D341Med (cell line): ENCODE results near the gene MYRF.

ENCODE experiments used
- DNase-seq: peaks from one replicate; pipeline ENCODE4 v3.0.0; 2012; ENCODE audit warnings: low spot score

MYRF gene

DNA sequence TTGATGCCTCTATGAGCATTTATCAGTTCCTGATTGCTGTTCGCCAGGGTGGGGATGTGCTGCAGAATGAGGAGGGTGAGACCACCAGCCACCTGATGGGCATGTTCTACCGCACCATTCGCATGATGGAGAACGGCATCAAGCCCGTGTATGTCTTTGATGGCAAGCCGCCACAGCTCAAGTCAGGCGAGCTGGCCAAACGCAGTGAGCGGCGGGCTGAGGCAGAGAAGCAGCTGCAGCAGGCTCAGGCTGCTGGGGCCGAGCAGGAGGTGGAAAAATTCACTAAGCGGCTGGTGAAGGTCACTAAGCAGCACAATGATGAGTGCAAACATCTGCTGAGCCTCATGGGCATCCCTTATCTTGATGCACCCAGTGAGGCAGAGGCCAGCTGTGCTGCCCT, 43.0 kb downstream of the MYRF start:
- no peak for DNase-seq

DNA sequence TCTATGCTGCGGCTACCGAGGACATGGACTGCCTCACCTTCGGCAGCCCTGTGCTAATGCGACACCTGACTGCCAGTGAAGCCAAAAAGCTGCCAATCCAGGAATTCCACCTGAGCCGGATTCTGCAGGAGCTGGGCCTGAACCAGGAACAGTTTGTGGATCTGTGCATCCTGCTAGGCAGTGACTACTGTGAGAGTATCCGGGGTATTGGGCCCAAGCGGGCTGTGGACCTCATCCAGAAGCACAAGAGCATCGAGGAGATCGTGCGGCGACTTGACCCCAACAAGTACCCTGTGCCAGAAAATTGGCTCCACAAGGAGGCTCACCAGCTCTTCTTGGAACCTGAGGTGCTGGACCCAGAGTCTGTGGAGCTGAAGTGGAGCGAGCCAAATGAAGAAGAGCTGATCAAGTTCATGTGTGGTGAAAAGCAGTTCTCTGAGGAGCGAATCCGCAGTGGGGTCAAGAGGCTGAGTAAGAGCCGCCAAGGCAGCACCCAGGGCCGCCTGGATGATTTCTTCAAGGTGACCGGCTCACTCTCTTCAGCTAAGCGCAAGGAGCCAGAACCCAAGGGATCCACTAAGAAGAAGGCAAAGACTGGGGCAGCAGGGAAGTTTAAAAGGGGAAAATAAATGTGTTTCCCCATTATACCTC, 43.6 kb downstream of the MYRF start:
- no peak for DNase-seq

DNA sequence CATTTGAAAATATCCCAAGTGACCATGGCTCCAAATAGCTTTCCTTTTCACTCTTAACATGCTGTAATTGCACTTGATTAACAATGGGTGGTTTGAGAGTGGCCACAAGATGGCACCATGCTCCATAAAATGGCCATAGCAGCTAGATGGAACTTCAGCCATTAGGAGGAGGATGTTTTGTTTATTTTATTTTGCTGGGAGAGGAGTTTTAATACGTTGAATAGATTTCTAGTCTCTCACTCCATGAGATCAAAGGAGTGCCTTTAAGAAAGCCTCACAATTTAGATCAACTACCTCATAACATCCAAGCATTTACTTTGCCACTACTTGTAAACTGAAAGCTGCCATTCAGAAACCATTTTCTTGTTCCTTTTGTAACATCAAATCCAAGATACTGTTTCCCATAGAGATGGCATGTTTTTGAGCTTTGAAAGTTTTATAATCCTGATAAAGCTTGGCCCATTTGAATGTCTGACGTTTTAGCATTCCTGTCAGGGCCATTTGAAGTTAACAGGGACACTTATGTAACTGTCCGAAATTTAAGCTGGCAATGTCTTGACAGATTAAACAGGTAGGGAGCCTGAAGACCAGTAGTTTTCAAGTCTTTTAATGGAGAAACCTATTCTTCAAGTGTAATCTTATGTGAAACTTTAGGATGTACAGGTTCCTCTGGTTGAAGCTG, 45.0 kb downstream of the MYRF start:
- peak; percentile 54 for DNase-seq

DNA sequence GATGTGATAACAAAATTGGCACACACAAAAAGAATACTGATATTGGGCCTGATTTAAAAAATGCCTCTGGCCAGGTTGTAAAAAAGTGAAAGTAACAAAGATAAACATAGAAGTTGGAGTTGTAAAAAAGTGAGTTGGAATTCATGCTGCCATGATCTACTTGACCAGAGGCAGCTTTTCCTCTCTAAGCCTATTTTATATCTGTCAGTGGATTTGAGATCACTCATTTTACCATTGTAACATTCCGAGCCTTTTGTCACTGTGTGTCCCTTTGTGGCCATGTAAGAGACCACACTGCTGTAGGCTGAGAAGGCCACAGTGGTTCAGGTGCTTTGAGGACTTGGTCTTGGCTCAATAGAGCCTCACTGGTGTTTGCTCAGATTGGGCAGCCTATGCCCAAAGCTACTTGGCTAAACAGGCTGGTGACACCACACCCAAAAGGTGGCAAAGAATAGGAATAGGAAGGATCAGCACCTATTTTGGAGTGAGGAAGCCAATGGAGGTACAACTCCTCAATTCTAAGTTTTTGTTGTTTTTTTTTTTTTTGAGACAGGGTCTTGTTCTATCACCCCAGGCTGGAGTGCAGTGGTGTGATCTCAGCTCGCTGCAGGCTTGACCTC, 47.3 kb downstream of the MYRF start:
- no peak for DNase-seq

DNA sequence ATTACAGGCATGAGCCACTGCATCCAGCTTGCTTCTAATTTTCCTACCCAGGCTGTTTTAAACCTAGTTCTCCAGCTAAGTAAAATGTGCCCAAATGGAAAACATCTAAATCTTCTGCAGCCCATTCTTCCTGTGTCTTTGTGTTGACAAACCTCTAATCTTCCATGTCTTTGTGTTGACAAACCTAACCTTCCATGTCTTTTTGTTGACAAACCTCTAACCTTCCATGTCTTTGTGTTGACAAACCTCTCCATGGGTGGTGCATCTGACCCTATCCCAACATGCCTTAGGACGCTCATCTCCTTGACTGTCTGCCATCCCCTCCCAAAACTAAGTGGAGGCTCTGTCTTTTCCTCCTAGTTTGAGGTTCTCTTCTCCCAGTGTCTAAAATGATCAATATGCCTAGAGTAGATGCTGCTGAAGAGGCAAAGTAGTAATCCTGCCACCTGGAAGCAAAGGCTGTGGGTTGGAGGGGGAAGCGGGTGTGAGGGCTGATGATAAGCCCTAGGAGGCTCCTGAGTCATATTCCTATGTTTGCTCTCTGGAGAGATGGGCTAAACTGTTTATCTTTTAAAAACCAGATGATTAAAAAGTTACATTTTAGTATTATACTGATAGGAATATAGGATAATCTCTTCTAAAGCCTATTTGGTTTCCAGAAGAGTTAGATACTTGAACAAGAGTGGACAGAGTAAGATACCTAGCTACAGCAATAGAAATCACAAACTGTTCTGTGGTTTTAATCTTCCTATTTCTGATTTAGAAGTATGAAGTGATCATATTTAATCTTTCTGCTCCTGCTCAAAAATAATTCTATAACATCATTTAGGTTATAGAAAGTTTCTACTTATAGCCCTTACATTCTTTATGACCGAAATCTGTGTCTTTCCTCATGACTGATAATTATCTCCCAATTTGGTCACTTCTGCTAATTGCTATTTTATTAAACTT, 48.2 kb downstream of the MYRF start:
- DNase-seq: no peak

DNA sequence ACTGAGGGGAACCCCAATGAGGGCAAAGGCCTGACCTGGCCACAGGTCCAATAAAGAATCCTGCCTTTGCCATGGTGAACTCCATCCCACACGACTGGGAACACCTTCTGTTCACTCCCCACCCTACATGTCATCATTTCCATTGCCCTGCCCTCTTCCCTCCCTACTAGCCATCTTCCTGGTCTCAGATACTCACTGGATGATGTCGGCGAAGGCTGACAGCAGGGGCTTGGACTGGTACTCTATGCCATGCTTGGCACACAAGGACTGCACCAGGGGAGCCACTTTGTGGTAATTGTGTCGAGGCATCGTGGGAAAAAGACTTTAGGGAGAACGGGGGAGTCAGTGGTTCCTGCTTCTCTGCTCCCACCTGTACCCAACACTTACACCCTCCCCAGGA, 50.2 kb downstream of the MYRF start:
- no peak for DNase-seq

DNA sequence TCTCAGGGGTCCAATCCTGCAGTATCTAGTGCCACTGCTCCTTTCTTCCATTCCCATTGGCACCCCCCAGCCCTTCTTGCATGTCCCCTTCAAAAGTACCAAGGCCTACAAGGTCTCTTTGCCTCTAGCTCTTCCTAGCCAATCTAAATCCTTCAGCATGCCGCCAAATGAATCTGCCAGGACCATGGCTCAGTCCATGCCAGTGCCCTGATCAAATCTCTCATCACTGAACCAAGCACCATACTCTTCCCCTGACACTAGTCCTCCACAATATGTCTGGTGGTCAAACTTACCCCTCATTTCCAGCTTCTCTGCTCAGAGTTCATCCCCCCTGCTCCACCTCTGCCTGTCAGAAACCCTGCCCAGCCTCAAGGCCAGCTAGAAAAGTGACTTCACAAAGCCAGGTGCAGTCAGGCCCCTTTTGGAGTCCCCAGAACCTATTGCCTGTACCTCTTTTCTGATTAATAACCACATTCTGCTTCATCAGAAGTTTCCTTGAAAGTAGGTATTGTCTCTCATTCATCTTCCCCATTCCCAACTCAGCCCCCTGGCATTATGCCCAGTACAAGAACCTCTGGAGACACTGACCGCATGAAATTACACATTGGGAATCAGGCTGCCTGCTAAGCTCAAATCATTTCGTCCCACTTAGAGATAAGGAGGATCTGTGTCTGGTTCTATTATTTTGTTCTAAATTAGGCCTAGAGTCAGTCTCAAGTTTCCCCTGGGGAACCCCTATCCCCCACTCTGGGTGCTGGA, 51.6 kb downstream of the MYRF start:
- no peak for DNase-seq

DNA sequence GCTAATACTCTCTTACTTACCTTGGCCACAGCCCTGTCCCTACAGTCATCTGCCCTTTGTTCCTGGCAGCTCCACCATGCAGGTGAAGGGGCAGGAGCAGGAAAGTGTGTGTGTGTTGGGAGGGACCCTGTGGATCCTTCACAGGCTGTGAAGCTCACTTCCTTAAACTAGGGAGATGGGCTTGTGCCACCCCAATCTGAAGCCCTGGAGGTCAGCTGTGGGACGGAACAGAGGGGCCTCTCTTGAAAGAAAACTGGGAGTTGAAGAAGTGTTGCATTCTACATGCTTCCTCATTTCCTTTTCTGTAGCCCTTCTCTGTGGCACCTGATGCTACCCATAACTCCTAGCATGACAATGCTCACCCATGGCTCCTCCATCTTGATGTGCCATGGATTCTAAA, 52.7 kb downstream of the MYRF start:
- DNase-seq: no peak

DNA sequence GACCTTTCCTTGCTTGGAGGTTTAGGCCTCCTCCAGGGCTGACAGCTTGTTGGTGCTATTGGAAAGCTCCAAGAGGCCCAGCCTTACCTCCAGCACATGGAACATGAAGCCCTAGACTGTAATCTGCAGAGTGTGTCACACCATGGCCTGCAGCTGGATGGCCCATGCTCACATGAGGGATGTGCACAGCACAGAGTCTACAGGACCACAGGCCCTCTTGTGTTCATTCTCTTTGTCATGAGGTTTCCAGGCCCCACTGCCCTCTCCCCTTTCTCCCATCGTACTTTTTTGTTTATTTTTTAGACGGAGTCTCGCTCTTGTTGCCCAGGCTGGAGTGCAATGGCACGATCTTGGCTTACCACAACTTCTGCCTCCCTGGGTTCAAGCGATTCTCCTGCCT, 54.3 kb downstream of the MYRF start:
- no peak for DNase-seq

DNA sequence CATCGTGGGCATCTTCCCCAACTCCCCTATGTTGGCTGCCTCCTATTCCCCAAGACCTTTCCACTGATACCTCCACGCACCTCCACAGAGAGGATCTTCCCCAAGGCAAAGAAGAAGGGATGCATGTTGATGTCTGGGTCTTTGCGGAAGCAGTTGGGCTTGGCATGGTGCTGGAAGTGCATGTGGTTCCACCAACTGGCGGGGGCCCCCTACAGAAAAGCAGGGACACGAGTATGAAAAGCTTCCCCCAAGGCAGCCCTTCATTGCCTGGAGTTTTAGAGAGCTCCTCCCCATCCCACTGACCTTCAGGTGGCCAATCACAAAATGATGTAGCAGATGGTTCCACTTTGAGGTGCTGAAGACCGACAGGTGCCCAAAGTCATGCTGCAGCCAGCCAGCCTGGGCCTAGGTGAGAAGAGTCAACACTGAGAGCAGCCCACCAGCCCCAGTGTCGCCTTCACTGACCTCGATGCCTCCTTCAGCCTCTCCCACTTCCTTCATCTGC, 58.3 kb downstream of the MYRF start:
- DNase-seq: no peak

DNA sequence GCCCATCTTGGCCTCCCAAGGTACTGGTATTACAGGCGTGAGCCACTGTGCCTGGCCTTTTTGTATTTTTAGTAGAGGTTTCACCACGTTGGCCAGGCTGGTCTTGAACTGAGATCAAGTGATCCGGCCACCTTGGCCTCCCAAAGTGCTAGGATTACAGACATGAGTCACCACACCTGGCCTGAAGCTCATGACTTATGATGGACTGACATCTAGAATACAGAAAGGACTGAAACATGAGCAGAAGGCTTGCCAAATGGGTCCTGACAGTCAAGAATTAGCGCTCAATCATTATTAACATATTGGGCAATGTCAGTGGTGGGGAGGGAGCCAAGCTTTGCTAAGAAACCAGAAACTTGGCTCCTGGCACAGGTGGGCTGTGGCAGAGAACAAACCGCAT, 59.4 kb downstream of the MYRF start:
- DNase-seq: no peak

DNA sequence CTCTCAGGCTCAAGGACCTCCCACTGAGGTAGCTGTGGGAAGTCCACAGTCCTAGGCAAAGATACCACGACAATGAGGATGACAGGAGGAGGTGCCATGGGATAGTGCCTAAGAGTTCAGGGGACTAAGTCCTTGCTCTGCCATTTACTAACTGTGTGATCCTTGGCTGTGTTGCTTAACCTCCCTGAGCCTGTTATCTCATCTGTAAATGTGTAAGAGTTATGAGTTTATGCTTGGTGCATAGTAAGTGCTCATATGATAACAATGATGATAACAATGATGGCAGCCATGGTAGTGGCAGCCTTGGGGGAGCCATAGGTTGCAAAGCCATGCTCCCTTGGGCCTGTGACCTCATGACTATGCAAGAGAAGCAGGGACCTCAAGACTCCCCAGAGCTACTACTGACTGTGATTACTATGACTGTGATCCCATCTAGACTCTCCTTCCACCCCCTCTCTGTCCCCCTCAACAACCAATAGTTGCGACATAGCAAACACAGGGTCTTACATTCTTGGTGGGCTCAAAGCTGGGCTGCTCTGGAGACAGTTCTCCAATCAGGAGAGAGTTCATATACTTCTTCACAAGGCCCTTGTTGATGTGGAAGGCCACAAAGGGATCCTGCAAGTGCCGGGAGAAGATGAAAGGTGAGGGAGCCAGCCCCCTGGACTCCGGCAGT, 60.4 kb downstream of the MYRF start:
- no peak for DNase-seq

DNA sequence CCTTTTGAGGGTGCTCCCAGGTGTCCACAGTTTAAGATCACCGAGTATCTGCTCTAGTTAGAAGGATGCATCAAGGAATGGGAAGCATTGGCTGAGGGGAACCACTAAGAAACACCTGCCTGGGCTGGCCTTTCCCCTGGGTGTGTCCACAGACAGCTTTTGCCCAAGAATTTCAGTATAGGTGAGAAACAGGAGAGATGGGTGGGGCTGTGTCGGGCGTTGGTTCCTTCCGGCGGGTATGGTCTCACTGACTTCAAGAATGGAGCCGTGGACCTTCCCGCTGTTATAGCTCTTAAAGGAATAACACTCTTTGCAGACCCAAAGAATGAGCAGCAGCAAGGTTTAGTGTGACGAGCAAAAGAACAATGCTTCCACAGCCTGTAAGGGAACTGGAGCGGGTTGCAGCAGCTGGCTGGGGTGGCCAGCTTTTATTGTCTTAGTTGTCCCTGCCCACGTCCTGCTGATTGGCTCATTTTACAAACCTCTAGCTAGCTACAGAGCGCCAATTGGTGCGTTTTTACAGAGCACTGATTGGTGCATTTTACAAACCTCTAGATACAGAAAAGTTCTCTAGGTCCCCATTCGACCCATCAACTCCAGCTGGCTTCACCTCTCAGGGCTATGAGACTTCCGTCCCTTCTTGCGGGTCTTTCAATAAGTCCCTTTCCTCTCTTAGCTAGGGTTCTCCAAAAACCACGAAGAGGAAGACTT, 62.0 kb downstream of the MYRF start:
- DNase-seq: no peak

DNA sequence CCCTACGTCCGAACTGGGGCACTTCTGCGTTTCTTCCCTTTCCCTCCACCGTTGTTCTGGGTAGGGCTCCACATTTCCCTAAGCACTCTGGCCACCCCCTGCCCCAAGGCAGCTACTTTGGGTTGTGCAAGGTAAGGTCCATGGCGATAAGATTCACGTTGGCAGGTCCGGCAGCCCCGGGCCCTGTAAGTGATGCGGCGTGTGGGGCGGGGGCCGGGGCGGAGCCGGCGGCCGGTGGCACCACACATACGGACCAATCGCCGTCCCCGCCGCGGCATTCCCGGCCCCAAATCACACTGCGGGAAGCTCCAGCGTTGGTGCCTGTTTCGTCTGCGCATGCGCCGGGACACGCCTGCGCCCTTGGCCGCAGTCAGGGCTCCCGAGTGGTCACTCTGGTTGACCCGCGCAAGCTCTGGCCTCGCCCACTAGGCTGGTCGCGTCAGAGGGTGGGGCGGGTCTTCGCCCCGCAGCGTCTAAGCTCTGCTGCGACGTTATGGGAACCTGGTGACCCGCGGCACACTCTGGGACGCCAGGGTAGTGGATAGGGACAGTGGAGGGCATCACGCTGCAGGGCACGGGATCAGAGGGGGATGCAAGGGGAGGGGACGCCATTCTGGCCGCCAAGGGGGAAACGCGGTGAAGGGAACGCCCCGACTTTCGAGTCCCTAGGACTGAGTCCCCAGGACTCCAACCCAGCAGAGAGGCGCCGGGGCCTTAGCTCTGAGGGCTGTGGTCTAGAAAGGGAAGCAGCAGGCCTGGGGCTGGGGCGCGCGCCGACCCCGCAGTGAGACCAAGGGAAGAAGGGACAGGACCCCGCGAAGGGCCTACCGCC, 62.7 kb downstream of the MYRF start:
- DNase-seq: peak; percentile 94

DNA sequence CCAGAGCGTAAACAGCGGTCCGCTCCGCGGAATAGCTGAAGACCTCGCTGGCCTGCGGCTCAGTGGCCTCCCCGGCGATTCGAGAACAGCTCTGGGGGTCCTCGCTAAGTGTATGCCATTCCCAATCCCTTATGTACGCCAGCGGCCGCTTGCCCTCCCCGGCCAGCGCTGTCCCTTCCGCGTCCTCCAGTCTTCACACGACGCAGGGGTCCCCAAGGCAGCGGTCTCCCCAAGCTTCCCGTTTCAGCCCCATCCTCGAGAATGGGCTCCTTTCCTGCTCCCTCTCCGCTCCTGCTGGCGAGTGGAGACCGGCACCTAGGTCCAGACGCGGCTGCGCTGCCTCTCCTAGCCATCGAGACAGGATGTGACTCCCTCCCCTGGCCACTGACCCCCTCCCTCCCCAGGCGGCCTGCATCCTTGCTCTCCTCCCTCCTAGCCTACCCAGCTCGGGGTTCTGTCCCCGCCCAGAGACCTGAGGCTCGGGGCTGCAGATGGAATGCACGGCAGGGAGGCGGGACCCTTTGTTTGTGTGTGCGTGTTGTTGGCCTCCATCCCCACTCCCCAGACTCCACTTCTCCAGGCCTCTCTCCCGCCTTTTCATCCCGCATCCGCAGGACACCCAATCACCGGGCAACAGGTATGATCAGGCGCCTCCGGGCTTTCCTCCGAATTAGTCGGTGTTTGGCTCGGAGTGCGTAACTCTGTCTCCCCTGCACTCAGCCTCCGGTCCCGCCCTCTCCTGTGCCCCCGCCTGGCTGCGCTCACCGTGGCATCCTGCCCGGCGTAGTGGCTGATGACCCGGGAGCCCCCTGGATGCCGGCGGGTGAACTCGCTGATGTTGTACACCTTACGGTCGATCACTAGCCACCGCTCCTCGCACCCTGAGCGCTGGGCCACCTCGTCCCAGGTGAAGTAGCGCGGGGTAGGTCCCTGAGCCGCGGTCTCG, 63.6 kb downstream of the MYRF start:
- peak; percentile 53 for DNase-seq

DNA sequence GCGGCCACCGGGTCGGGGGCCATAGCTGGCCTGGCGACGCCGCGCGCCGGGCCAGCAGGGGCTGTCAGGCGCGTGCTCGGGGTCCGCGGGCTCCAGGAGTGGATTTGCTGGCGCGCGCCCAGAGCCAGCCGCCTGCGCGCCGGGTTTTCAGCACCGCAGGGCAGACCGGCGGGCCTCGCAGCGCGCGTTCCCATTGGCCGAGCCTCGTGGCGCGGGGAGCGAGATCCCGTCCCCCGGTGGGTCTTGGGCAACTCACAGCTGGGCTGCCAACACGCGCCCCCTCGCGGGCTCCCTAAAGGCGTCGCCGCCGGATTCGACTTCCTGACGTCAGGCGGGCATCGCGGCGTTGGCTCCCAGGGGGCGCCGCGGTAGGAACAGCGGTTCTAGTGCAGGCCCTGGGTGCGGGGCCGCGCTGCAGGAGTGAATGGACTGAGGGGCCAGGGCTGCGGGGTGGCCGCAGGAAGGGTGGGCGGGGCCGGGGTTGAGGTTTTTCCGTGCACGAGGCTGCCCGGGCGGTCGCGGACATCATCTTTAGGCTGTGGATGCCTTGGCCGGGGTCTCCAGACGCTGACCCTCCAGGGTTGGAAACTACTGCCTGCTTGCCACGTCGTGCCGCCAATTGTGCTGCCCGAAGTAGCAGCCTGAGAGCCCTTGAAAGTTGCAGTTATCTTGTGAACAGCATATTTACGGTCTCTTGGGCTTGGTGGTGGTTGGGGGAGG, 64.5 kb downstream of the MYRF start, which contains the start of gene FADS1:
Gene FADS1, minus strand, starts transcription at position 268 of the 720 bp plus-strand sequence. Its CDS starts 74 bp downstream, at position 194.
- peak; percentile 96 for DNase-seq

DNA sequence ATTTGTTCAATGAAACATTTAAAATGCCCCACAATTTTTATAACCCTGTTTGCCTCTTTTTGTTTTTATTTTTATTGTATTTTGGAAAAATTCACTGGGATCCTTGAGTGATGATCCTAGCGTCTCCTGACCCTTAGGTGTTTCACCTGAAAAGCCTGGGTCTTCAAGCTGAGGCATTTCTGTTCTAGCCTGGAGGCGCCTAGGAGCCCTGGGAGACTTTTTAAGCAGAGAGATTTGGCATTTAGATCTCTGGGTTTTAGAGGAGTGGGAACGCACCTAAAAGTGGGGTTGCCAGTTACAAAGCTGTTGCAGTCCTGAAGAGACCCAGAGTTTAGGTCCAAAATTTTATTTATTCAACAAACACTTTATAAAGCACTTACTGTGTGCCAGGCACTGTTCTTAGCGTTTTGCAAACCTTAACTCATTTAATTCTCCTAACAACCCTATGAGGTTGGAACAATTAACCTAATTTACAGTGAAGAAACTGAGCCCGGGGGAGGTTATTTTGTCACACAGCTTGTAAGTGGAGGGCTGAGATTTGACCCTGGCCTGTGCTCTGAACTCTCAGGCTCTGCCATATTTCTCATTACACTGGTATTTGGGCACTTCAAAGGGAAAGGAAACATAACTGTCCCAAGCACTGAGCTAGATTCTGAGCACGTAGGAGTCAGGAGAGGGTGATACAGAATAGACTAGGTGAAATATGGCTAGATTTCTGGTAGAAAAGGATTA, 65.2 kb downstream of the MYRF start:
- DNase-seq: no peak
